Mucosa of rectum (tissue), 2 donors: ENCODE results near the gene NPVF.

Experiments used
- H3K27ac ChIP-seq, 2 donors: one replicate each; pipeline ENCODE4 v1.7.0; 2013; ENCODE audit warnings: inconsistent platforms in 2 of 2, low read depth in 2 of 2, low read length in 2 of 2
- H3K27me3 ChIP-seq, 2 donors: one replicate each; pipeline ENCODE4 v1.7.0; 2013; ENCODE audit warnings: low read length in 2 of 2; ENCODE audit not compliant: control insufficient read depth in 2 of 2, insufficient read depth in 2 of 2
- H3K36me3 ChIP-seq, 2 donors: one replicate each; pipeline ENCODE4 v1.7.0; 2013; ENCODE audit warnings: low read length in 2 of 2; ENCODE audit not compliant: control insufficient read depth in 2 of 2, insufficient read depth in 2 of 2
- H3K4me1 ChIP-seq, 2 donors: one replicate each; pipeline ENCODE4 v1.7.0; 2013; ENCODE audit warnings: low read length in 2 of 2, mild to moderate bottlenecking in 1 of 2; ENCODE audit not compliant: control insufficient read depth in 2 of 2, insufficient read depth in 2 of 2
- H3K4me3 ChIP-seq, 2 donors: one replicate each; pipeline ENCODE4 v1.7.0; 2013; ENCODE audit warnings: low read length in 2 of 2
- H3K9ac ChIP-seq, 2 donors: one replicate each; pipeline ENCODE4 v1.7.0; 2013; ENCODE audit warnings: low read length in 2 of 2, low read depth in 1 of 2, mild to moderate bottlenecking in 1 of 2
- H3K9me3 ChIP-seq, 2 donors: one replicate each; pipeline ENCODE4 v1.7.0; 2013; ENCODE audit warnings: low read length in 2 of 2; ENCODE audit not compliant: control insufficient read depth in 2 of 2
- donor health status: healthy.
- donor health status: Normal muscosa, but diverticular disease.

NPVF gene

GRCh38 chr7:25254604-25255003, 26.3 kb upstream of the NPVF start:
- no peaks in the 10 kb centered on the region for H3K27me3 ChIP-seq
- H3K4me3 ChIP-seq, result no peak overlapping the region
- no peak overlapping the region for H3K9ac ChIP-seq
- no peaks in the 10 kb centered on the region for H3K36me3 ChIP-seq
- H3K27ac ChIP-seq, result no peak overlapping the region
- no peaks in the 10 kb centered on the region for H3K9me3 ChIP-seq
- peaks cover 12 to 13% of the 10 kb centered on the region in 2 donors for H3K4me1 ChIP-seq

- Histone ChIP-seq H3K4me1 (peaks cover 12% of the 10 kb centered on the region in 2 donors), H3K27me3 (no peaks in the 10 kb centered on the region), H3K4me3 (no peak overlapping the region), H3K9me3 (no peaks in the 10 kb centered on the region), H3K9ac (no peak overlapping the region), H3K27ac (no peak overlapping the region), H3K36me3 (no peaks in the 10 kb centered on the region)
Measured at GRCh38 chr7:25253714-25254113, 25.4 kb upstream of the NPVF start.

GRCh38 chr7:25250386-25250785, 22.1 kb upstream of the NPVF start:
- H3K27me3 ChIP-seq, result no peaks in the 10 kb centered on the region
- no peaks in the 10 kb centered on the region for H3K9me3 ChIP-seq
- no peak overlapping the region for H3K9ac ChIP-seq
- peaks cover 2 to 3% of the 10 kb centered on the region in 2 donors for H3K4me1 ChIP-seq
- no peak overlapping the region for H3K4me3 ChIP-seq
- no peaks in the 10 kb centered on the region for H3K36me3 ChIP-seq
- H3K27ac ChIP-seq, result no peak overlapping the region

GRCh38 chr7:25249772-25250171, 21.5 kb upstream of the NPVF start:
- no peaks in the 10 kb centered on the region for H3K36me3 ChIP-seq
- no peak overlapping the region for H3K27ac ChIP-seq
- no peak overlapping the region for H3K4me3 ChIP-seq
- H3K27me3 ChIP-seq, result no peaks in the 10 kb centered on the region
- no peaks in the 10 kb centered on the region for H3K9me3 ChIP-seq
- no peaks in the 10 kb centered on the region for H3K4me1 ChIP-seq
- no peak overlapping the region for H3K9ac ChIP-seq

- Histone ChIP-seq H3K4me1 (no peaks in the 10 kb centered on the region), H3K9me3 (no peaks in the 10 kb centered on the region), H3K36me3 (no peaks in the 10 kb centered on the region), H3K27me3 (no peaks in the 10 kb centered on the region), H3K9ac (no peak overlapping the region), H3K4me3 (no peak overlapping the region), H3K27ac (no peak overlapping the region)
Measured at GRCh38 chr7:25246306-25246705, 18.0 kb upstream of the NPVF start.

GRCh38 chr7:25244254-25245033, 16.2 kb upstream of the NPVF start:
- Histone ChIP-seq H3K27me3 (no peaks in the 10 kb centered on the region), H3K36me3 (no peaks in the 10 kb centered on the region), H3K4me3 (no peak overlapping the region), H3K4me1 (peaks cover 0 to 4% of the 10 kb centered on the region in 2 donors), H3K9ac (no peak overlapping the region), H3K9me3 (no peaks in the 10 kb centered on the region), H3K27ac (no peak overlapping the region)

GRCh38 chr7:25242678-25243077, 14.4 kb upstream of the NPVF start:
- H3K27me3 ChIP-seq, result no peaks in the 10 kb centered on the region
- no peak overlapping the region for H3K9ac ChIP-seq
- H3K36me3 ChIP-seq, result no peaks in the 10 kb centered on the region
- H3K4me1 ChIP-seq, result peaks cover 0 to 4% of the 10 kb centered on the region in 2 donors
- no peaks in the 10 kb centered on the region for H3K9me3 ChIP-seq
- H3K4me3 ChIP-seq, result no peak overlapping the region
- no peak overlapping the region for H3K27ac ChIP-seq

- H3K36me3 ChIP-seq, result no peaks in the 10 kb centered on the region
- H3K9me3 ChIP-seq, result no peaks in the 10 kb centered on the region
- H3K4me3 ChIP-seq, result no peak overlapping the region
- H3K27me3 ChIP-seq, result no peaks in the 10 kb centered on the region
- H3K4me1 ChIP-seq, result peaks cover 0 to 4% of the 10 kb centered on the region in 2 donors
- H3K27ac ChIP-seq, result no peak overlapping the region
- H3K9ac ChIP-seq, result no peak overlapping the region
Measured at GRCh38 chr7:25240896-25241295, 12.6 kb upstream of the NPVF start.

- Histone ChIP-seq H3K9me3 (no peaks in the 10 kb centered on the region), H3K4me3 (no peak overlapping the region), H3K36me3 (no peaks in the 10 kb centered on the region), H3K27me3 (no peaks in the 10 kb centered on the region), H3K9ac (no peak overlapping the region), H3K27ac (no peak overlapping the region), H3K4me1 (peaks cover 0 to 4% of the 10 kb centered on the region in 2 donors)
Measured at GRCh38 chr7:25240340-25240739, 12.1 kb upstream of the NPVF start.

- Histone ChIP-seq H3K9me3 (no peaks in the 10 kb centered on the region), H3K9ac (no peak overlapping the region), H3K27ac (no peak overlapping the region), H3K4me3 (no peak overlapping the region), H3K36me3 (no peaks in the 10 kb centered on the region), H3K27me3 (no peaks in the 10 kb centered on the region), H3K4me1 (peaks cover 0 to 4% of the 10 kb centered on the region in 2 donors)
Measured at GRCh38 chr7:25239888-25240287, 11.6 kb upstream of the NPVF start.
